ENCODE results near the gene MLLT3.

Gene MLLT3

GRCh38 chr9:20409321-20410092 lies 212.8 kb downstream of the MLLT3 start:
- Histone ChIP-seq H3K9me2 (replicated peaks; ENCODE audit: insufficient read depth, low read length) (no peaks in the 10 kb centered on the region), H3F3A (ENCODE audit: insufficient read depth, low read length) (no peaks in the 10 kb centered on the region), H3K4me2 (ENCODE audit: low read depth, low read length) (no peak overlapping the region), H4K20me1 (ENCODE audit: insufficient read depth, low read length) (no peaks in the 10 kb centered on the region), H3K36me3 (replicated peaks; ENCODE audit: insufficient read depth, low read length) (no peaks in the 10 kb centered on the region), H3K9ac (ENCODE audit: low read length) (no peak overlapping the region), H3K79me2 (ENCODE audit: low read length) (no peaks in the 10 kb centered on the region), H3K4me1 (ENCODE audit: low read length) (no peaks in the 10 kb centered on the region), H3K27me3 (replicated peaks; ENCODE audit: insufficient read depth, low read length) (no peaks in the 10 kb centered on the region), H3K9me3 (replicated peaks; ENCODE audit: insufficient read depth, low read length) (no peaks in the 10 kb centered on the region), H3K27ac (ENCODE audit: low read length) (no peak overlapping the region), H2AFZ (ENCODE audit: low read length) (no peak overlapping the region), H3K4me3 (ENCODE audit: low read length) (no peak overlapping the region)
- TF ChIP-seq CTCF (IDR thresholded peaks at IDR 0.05; ENCODE audit: low read length), result no peak
- no peak for TF ChIP-seq EZH2phosphoT487 (IDR thresholded peaks at IDR 0.05; ENCODE audit: low read length)
- TF ChIP-seq EZH2 (optimal IDR thresholded peaks at IDR 0.05; ENCODE audit: low read depth, low read length), result no peak
- DNase-seq, result no peak

- Histone ChIP-seq H3K27ac (ENCODE audit: low read length) (no peak overlapping the region), H2AFZ (ENCODE audit: low read length) (no peak overlapping the region), H3K9me3 (replicated peaks; ENCODE audit: insufficient read depth, low read length) (no peaks in the 10 kb centered on the region), H3K4me3 (ENCODE audit: low read length) (no peak overlapping the region), H3K9me2 (replicated peaks; ENCODE audit: insufficient read depth, low read length) (no peaks in the 10 kb centered on the region), H3F3A (ENCODE audit: insufficient read depth, low read length) (no peaks in the 10 kb centered on the region), H4K20me1 (ENCODE audit: insufficient read depth, low read length) (no peaks in the 10 kb centered on the region), H3K27me3 (replicated peaks; ENCODE audit: insufficient read depth, low read length) (no peaks in the 10 kb centered on the region), H3K9ac (ENCODE audit: low read length) (no peak overlapping the region), H3K36me3 (replicated peaks; ENCODE audit: insufficient read depth, low read length) (no peaks in the 10 kb centered on the region), H3K4me1 (ENCODE audit: low read length) (no peaks in the 10 kb centered on the region), H3K4me2 (ENCODE audit: low read depth, low read length) (no peak overlapping the region), H3K79me2 (ENCODE audit: low read length) (no peaks in the 10 kb centered on the region)
- TF ChIP-seq EZH2 (optimal IDR thresholded peaks at IDR 0.05; ENCODE audit: low read depth, low read length) (no peak), CTCF (IDR thresholded peaks at IDR 0.05; ENCODE audit: low read length) (no peak), EZH2phosphoT487 (IDR thresholded peaks at IDR 0.05; ENCODE audit: low read length) (no peak)
- DNase-seq, result no peak
Measured at GRCh38 chr9:20408513-20408912, 213.8 kb downstream of the MLLT3 start.

- Histone ChIP-seq H3K36me3 (replicated peaks; ENCODE audit: insufficient read depth, low read length) (no peaks in the 10 kb centered on the region), H4K20me1 (ENCODE audit: insufficient read depth, low read length) (no peaks in the 10 kb centered on the region), H3K9ac (ENCODE audit: low read length) (no peak overlapping the region), H2AFZ (ENCODE audit: low read length) (no peak overlapping the region), H3K4me3 (ENCODE audit: low read length) (no peak overlapping the region), H3K4me1 (ENCODE audit: low read length) (no peaks in the 10 kb centered on the region), H3K27ac (ENCODE audit: low read length) (no peak overlapping the region), H3F3A (ENCODE audit: insufficient read depth, low read length) (no peaks in the 10 kb centered on the region), H3K9me3 (replicated peaks; ENCODE audit: insufficient read depth, low read length) (no peaks in the 10 kb centered on the region), H3K79me2 (ENCODE audit: low read length) (no peaks in the 10 kb centered on the region), H3K27me3 (replicated peaks; ENCODE audit: insufficient read depth, low read length) (no peaks in the 10 kb centered on the region), H3K9me2 (replicated peaks; ENCODE audit: insufficient read depth, low read length) (no peaks in the 10 kb centered on the region), H3K4me2 (ENCODE audit: low read depth, low read length) (no peak overlapping the region)
- TF ChIP-seq CTCF (IDR thresholded peaks at IDR 0.05; ENCODE audit: low read length) (no peak), EZH2 (optimal IDR thresholded peaks at IDR 0.05; ENCODE audit: low read depth, low read length) (no peak), EZH2phosphoT487 (IDR thresholded peaks at IDR 0.05; ENCODE audit: low read length) (no peak)
- no peak for DNase-seq
Measured at GRCh38 chr9:20407013-20407412, 215.3 kb downstream of the MLLT3 start.

Measured in MM.1S (cell line).